Body of pancreas (tissue), 4 donors: ENCODE measurements around the gene LDLRAD4.

Source experiments
- POLR2A ChIP-seq, 3 donors: fragments of 450-650 bp; IDR thresholded peaks; one replicate each; pipeline ENCODE4 v1.6.1; 2016; ENCODE audit warnings: antibody characterized with exemption in 3 of 3, mild to moderate bottlenecking in 2 of 3
- TF ChIP-seq, protein P1 (sequence below), 7 experiments: fragments of 450-650 bp in 4 of 7; fragments of 200-600 bp in 3 of 7; sonication (generic) in 3 of 7; IDR thresholded peaks; one replicate each; pipeline ENCODE4 v1.5.1; 2016 to 2019; ENCODE audit warnings: antibody characterized with exemption in 7 of 7

DNA sequence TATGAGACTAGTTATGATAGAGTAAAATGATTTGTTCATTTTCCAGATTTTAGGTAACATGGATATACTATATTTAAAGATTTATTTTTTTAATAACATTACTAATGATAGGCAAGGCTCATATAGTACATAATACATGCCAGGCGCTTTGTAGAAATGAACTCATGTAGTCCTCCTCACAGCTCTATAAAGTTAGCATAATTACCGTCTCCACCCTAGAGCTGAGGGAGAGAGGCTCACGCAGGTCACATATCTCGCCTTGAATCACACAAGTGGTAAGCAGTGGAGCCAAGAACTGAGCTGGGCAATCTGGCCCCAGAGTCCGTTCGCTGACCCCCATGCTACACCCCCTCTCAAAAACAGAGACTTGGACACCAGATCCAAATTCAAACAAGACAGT is 285.3 kb downstream of the LDLRAD4 start:
- TF ChIP-seq POLR2A (IDR thresholded peaks at IDR 0.05), result no peak
- TF ChIP-seq, protein P1, sequence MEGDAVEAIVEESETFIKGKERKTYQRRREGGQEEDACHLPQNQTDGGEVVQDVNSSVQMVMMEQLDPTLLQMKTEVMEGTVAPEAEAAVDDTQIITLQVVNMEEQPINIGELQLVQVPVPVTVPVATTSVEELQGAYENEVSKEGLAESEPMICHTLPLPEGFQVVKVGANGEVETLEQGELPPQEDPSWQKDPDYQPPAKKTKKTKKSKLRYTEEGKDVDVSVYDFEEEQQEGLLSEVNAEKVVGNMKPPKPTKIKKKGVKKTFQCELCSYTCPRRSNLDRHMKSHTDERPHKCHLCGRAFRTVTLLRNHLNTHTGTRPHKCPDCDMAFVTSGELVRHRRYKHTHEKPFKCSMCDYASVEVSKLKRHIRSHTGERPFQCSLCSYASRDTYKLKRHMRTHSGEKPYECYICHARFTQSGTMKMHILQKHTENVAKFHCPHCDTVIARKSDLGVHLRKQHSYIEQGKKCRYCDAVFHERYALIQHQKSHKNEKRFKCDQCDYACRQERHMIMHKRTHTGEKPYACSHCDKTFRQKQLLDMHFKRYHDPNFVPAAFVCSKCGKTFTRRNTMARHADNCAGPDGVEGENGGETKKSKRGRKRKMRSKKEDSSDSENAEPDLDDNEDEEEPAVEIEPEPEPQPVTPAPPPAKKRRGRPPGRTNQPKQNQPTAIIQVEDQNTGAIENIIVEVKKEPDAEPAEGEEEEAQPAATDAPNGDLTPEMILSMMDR (IDR thresholded peaks at IDR 0.05), result no peak
